GM18517 (cell line): Measurements from ENCODE around the gene ABHD16B.

Source experiments
- ATAC-seq: cut with Tn5 transposase; IDR thresholded peaks from one replicate; pipeline ENCODE4 v1.9.1; 2021; ENCODE audit warnings: mild to moderate bottlenecking, moderate library complexity; ENCODE audit not compliant: unreplicated experiment

Gene ABHD16B

GRCh38 chr20:63861365-63861934 lies at the start of gene ABHD16B:
Gene ABHD16B, plus strand, starts transcription at chr20:63861498. Its CDS starts 43 bp downstream, at chr20:63861541.
- no peak for ATAC-seq

- ATAC-seq, result no peak
Measured at GRCh38 chr20:63814891-63815614, 46.2 kb upstream of the ABHD16B start.

- no peak for ATAC-seq
Measured at GRCh38 chr20:63815615-63816253, 45.6 kb upstream of the ABHD16B start.

- ATAC-seq, result no peak
Measured at GRCh38 chr20:63819224-63819921, 41.9 kb upstream of the ABHD16B start.

GRCh38 chr20:63821811-63822210 lies 39.5 kb upstream of the ABHD16B start:
- ATAC-seq, result no peak

- no peak for ATAC-seq
Measured at GRCh38 chr20:63822276-63822696, 39.0 kb upstream of the ABHD16B start.

- no peak for ATAC-seq
Measured at GRCh38 chr20:63823691-63824311, 37.5 kb upstream of the ABHD16B start.

- no peak for ATAC-seq
Measured at GRCh38 chr20:63825331-63826118, 35.8 kb upstream of the ABHD16B start.

GRCh38 chr20:63826753-63827152 lies 34.5 kb upstream of the ABHD16B start:
- no peak for ATAC-seq

- no peak for ATAC-seq
Measured at GRCh38 chr20:63828124-63828523, 33.2 kb upstream of the ABHD16B start.

GRCh38 chr20:63828545-63828944 lies 32.8 kb upstream of the ABHD16B start:
- ATAC-seq, result no peak

GRCh38 chr20:63828951-63829350 lies 32.3 kb upstream of the ABHD16B start:
- no peak for ATAC-seq

- no peak for ATAC-seq
Measured at GRCh38 chr20:63829603-63829944, 31.7 kb upstream of the ABHD16B start.

GRCh38 chr20:63829945-63830835 lies 31.1 kb upstream of the ABHD16B start:
- no peak for ATAC-seq

- no peak for ATAC-seq
Measured at GRCh38 chr20:63830841-63831588, 30.3 kb upstream of the ABHD16B start, which contains the start of gene ZBTB46. Gene ZBTB46, minus strand, starts transcription at chr20:63831264. Its CDS starts 40,507 bp downstream, at chr20:63790757.

- ATAC-seq, result no peak
Measured at GRCh38 chr20:63831646-63831992, 29.7 kb upstream of the ABHD16B start.

- no peak for ATAC-seq
Measured at GRCh38 chr20:63831993-63832686, 29.2 kb upstream of the ABHD16B start.
